Activated T-cell treated with anti-CD3 and anti-CD28 coated beads for 24 hours (primary cell): ENCODE measurements around the gene TYMS.
"Not testable (repeated sequence)": the region's sequence is repeated elsewhere in the genome, so short reads cannot be mapped to it uniquely, and the experiment has no call there.

Experiments
- DNase-seq: peaks from one replicate; pipeline ENCODE4 v3.0.0-alpha.2; 2020; ENCODE audit warnings: low read depth

TYMS gene

GRCh38 chr18:678482-679182 is 21.2 kb downstream of the TYMS start:
- no peak for DNase-seq

GRCh38 chr18:679516-679915 is 22.1 kb downstream of the TYMS start:
- no peak for DNase-seq

GRCh38 chr18:680392-680791 is 22.9 kb downstream of the TYMS start:
- DNase-seq: no peak

DNA sequence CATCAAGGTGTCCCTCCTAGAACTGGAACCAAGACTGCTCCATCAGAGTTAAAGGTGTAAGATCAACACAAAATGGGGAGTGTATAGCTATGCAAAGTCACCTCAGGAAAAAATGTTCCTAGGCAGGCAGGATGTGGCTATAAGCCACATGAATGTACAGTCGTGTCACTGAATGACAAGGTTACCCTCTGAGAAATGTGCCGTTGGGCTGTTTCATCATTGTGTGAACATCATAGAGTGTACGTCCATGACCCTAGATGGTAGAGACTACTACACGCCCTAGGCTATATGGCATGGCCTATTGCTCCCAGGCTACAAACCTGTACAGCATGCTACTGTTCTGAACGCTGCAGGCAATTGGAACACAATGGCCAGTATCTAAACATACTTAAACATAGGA is 24.5 kb downstream of the TYMS start:
- peak; percentile 18 for DNase-seq

GRCh38 chr18:682416-682815 is 25.0 kb downstream of the TYMS start:
- not testable (repeated sequence) for DNase-seq

DNA sequence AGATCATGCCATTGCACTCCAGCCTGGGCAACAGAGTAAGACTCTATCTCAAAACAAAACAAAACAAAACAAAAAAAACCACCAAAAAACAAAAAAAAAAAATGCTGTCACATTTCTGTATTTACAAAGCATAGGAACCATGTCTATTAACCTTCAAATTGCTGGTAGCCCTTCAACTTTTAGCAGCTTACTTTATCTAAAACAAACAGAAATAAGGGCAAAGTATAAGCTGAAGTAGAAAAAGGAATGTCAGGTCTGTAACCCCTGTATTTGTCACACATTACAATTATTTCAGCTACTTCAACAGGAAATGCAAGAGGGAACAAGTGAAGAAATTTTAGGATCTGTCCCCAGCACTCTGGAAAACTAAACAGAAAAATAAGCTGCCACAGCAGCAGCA is 25.4 kb downstream of the TYMS start:
- no peak for DNase-seq

GRCh38 chr18:683531-683930 is 26.1 kb downstream of the TYMS start:
- DNase-seq: no peak

DNA sequence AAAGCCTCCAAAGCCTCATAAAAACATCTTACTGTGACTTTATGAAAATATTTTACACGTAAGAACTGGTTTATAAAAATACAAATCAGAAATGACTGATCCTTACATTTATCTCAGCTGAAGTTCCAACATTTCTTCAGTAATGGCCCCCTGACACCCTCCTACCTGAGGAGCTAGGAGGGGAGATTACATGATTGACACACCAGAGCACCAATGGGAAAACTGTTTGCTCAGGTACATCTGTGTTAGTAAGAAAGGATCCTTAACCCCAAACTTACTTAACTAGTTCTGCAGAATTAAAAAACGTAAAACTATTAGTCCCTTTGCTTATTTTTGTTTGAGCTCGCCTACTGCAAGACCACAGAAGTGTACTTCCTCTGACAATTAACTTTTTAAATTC is 28.0 kb downstream of the TYMS start:
- no peak for DNase-seq

DNA sequence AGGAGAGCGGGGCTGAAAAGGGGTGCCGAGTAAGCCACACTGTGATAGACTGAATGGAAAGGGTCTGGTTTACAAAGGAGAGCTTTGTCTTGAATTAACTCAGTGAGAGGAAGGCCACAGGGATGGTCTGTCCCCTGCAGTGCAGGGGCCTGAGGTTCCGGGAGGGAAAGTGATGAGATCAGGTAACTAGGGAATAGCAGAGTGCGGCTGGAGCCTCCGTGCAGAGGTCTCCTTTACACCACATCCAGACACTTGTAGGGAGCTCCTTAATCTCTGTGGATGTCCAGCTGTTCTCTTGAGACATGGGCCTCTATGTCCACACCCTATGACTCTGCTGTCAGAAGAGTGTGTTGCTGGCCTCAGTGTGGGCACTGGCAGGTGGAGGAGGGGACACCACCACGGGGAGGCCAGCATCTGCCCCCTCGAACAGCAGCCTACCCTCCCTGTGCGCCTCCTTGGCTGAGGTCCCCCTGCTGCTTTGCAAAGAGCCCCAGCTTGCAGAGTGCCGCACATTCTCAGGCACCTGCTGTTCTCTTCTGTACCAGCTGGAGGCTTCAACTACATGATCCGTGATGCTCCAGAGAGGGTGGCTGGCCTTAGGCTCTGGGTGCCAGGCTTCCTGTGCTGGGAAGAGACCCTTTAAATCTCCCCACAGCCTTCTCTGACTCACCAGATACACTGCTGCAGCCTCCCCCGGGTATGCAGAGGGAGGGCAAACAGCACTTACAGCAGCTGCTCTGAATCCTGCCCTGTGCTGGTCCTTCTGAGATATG is 29.1 kb downstream of the TYMS start:
- DNase-seq: no peak

DNA sequence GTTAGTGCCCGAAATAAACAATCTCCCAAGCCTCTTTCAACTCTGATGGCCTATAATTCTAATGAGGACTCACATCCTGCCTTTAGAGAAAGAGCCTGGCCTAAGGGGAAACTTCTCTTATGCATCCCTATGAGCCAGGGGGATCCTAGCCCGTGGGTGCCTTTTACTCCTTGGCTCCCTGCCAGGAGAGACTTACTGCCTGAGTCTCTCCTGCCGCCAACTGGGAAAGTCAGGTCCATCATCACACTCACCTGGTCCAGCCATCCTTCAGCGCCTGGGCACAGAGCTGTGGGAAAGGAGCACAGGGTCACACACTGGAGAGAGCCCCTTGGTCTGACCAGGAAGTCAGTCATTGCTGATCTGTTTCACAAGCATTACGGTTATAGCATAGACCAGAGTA is 30.9 kb downstream of the TYMS start:
- no peak for DNase-seq

DNA sequence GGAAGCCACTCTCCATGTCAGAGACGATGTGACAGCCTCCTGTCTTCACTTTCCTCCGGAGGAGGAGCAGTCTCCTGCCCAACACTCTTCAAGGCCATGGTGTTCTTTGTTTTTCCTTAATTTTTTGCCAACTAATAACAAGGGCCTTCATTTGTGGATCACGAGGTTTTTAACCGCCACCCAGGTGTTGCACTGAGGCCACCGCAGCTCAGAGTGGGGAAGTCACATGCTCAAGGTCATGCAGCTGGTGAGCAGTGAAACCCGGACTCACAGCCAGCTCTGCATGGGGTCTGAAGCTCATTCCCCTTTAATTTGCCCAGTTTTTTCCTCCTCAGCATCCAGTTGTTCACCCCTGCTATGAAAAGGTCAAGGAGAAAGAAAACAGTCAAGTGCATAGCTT is 35.4 kb downstream of the TYMS start:
- DNase-seq: no peak

DNA sequence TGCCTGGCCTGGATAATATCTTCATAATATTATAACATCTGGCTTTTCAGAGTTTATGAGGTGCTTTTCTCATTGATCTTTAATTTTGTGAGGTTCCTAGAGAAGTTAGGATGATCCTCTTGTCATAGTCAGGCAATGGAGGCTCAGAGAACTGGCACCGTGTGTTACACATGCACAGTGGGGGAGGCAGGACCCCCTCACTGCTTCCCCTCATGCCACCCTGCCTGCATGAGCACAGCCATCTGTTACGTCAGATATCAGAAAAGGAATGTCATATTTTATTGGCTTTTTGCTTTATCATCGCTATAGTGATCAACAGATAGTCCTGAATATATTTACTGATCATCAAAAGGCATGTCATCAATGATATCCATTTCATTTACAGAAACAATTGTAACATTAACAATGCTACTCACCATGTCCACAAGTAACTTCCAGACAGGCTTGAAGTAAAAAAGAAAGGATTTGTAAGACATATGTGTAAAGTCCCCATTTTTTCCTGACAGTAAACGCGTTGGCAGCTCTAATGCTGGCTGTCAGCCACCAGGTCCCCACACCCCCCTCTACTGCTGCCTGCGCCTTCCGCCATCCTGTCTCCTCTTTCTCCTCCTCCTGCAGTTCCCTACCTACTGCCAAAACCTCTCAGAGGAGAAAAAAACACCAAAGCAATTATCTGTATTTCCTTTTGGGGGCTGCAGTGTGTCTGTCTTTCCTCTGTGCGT is 36.2 kb downstream of the TYMS start:
- DNase-seq: no peak

DNA sequence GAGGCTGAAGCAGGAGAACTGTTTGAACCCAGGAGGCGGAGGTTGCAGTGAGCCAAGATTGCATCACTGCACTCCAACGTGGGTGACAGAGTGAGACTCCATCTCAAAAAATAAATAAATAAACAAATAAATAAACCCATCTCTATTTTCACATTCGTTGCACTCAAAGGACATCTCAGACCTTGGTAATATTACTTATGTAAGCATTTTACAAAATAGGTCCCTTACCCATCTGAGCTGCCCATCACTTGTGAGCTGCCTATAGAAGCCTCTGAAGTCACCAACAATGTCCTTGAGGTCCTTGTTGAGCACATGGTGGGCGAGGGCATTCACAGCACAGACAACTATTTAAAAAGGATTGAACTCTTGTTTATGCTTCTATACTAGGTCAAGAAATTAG is 39.6 kb downstream of the TYMS start:
- DNase-seq: no peak

DNA sequence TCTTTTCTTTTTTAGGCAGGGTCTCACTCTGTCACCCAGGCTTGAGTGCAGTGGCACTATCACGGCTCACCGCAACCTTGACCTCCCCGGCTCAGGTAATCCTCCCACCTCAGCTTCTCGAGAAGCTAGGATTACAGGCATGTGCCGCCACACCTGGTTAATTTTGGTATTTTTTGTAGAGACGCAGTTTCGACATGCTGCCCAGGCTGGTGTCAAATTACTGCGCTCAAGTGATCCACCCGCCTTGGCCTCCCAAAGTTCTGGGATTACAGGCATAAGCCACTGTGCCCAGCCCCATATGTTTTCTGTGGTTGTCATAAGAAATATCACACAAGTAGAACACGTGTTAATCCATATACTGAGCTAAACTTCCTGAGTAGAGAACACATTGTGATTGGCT is 40.3 kb downstream of the TYMS start:
- no peak for DNase-seq

DNA sequence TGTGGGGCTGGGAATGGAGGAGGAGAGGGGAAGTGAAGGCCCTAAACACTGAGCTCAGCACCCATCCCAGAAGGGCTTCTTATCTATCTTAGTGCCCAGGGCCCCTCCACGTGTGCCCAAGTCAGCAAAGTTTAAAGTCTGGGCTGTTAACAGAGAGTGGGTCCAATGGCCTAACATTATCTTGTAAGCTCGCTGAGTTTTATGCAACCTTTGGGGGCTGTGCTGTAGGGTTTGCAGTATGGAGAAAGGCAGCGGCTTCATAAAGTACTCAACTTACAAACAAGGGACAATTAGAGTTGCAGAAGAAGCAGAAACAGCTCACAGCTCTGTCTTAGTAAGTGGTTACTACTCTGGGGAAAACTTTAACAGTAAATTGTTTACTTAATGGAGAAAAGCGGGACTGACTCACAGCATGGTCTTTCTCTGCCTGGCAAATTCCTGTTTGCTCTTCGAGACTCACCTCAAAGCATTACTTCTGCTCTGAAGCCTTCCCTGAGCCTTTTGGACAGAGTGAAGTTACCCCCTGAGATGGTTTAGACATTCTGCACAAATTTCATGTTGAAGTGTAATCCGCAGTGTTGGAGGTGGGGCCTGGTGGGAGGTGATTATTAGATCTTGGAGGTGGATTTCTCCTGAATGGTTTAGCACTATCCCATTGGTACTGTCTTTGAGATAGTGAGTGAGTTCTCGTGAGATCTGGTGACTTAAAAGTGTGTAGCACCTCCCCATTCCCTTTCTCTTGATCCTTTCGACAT is 45.9 kb downstream of the TYMS start:
- no peak for DNase-seq

DNA sequence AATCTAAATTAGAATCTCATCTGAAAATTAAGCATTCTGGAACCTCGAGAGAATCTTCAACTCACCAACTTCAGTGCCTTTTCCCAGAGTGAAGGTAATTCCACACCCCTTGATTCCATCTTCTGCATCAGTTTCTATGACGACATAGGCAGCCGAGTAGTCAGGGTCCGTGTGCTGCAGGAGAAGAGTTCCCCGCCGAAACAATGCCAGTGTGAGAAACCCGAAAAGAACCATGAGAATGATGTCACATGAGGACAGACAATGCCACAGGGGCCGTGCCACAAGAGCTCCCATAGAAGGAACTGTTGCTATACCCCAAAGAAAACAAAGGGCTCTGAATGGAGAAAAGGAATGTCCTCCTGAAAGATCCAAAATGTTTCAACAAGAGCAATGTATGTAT is 49.0 kb downstream of the TYMS start:
- no peak for DNase-seq

- DNase-seq: no peak
These were observed 50.6 kb downstream of the TYMS start for GRCh38 chr18:708096-708495.

DNA sequence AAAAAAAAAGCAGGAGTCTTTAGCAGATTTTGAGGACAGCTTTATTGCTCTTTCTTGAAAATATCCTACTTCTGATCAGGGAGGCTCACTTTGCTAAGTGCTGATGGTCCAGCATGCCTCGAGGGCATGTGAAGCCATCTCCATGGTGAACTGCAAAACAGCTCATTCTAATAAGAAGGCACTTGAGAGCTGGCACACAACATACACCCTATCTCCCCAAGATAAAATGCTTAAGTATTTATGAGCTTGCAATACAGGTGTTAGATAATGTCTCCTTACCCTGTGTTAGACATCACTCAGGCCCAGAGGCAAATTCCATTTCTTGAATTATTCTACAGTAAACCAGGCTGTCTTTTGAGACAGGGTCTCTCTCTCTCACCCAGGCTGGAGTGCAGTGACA is 52.3 kb downstream of the TYMS start:
- DNase-seq: no peak

- no peak for DNase-seq
These were observed 53.2 kb downstream of the TYMS start for GRCh38 chr18:710418-711300.

GRCh38 chr18:711310-711656 is 53.8 kb downstream of the TYMS start:
- no peak for DNase-seq

- DNase-seq: peak; percentile 68
These were observed 54.4 kb downstream of the TYMS start for GRCh38 chr18:711657-712400.
